GM12878 (cell line): ENCODE results near the gene ANKRD6.

Experiments
- CTCF ChIP-seq, 3 experiments: IDR thresholded peaks in 2 of 3; conservative IDR thresholded peaks in 1 of 3; 2 replicates each; pipeline ENCODE4 v1.5.1; 2011; ENCODE audit warnings: low read depth in 3 of 3, low read length in 3 of 3, mild to moderate bottlenecking in 3 of 3, control low read depth in 2 of 3, moderate library complexity in 2 of 3, inconsistent platforms in 1 of 3, mixed read lengths in 1 of 3; ENCODE audit not compliant: control insufficient read depth in 2 of 3, insufficient read depth in 1 of 3; ENCODE audit errors: extremely low read depth in 1 of 3
- EGR1 ChIP-seq, 2 experiments: IDR thresholded peaks; 1 replicate in 1 of 2; 2 replicates in 1 of 2; pipeline ENCODE4 v1.6.1; 2011 to 2012; ENCODE audit warnings: low read depth in 2 of 2, low read length in 2 of 2, borderline replicate concordance in 1 of 2, mild to moderate bottlenecking in 1 of 2, moderate library complexity in 1 of 2
- ESRRA ChIP-seq: IDR thresholded peaks from 2 replicates; pipeline ENCODE4 v1.6.1; 2012; ENCODE audit warnings: mild to moderate bottlenecking, low read length, improper control_type of control experiment
- MAX ChIP-seq: IDR thresholded peaks from 2 replicates; pipeline ENCODE4 v1.6.1; 2012; ENCODE audit warnings: low read depth, low read length, improper control_type of control experiment
- NR2C2 ChIP-seq: IDR thresholded peaks from 2 replicates; pipeline ENCODE4 v1.6.1; 2011; ENCODE audit warnings: borderline replicate concordance, low read depth; ENCODE audit not compliant: control insufficient read depth, insufficient read length
- POLR2A ChIP-seq: IDR thresholded peaks from 2 replicates; pipeline ENCODE4 v1.6.1; 2011; ENCODE audit warnings: low read depth, mild to moderate bottlenecking, low read length
- POLR2AphosphoS5 ChIP-seq: IDR thresholded peaks from 2 replicates; pipeline ENCODE4 v1.6.1; 2011; ENCODE audit warnings: mild to moderate bottlenecking, low read length, inconsistent platforms
- SIX5 ChIP-seq: IDR thresholded peaks from 2 replicates; pipeline ENCODE4 v1.6.1; 2011; ENCODE audit warnings: mild to moderate bottlenecking, low read depth, low read length, moderate library complexity; ENCODE audit not compliant: severe bottlenecking
- TAF1 ChIP-seq: IDR thresholded peaks from 2 replicates; pipeline ENCODE4 v1.6.1; 2011; ENCODE audit warnings: mild to moderate bottlenecking, low read depth, low read length, borderline replicate concordance
- TCF7 ChIP-seq: IDR thresholded peaks from 2 replicates; pipeline ENCODE4 v1.6.1; 2014; ENCODE audit warnings: antibody characterized with exemption, borderline replicate concordance
- USF2 ChIP-seq: IDR thresholded peaks from 2 replicates; pipeline ENCODE4 v1.6.1; 2011; ENCODE audit warnings: low read depth, low read length, improper control_type of control experiment, borderline replicate concordance

- TF ChIP-seq NR2C2 (no peak), POLR2AphosphoS5 (no peak), POLR2A (no peak), TAF1 (no peak), CTCF (IDR thresholded peaks at IDR 0.05 in 2 of 3, conservative IDR thresholded peaks at IDR 0.05 in 1 of 3; ENCODE audit: control insufficient read depth in 2 of 3, extremely low read depth in 1 of 3, insufficient read depth in 1 of 3, low read depth in 3 of 3, low read length in 3 of 3) (no peak), MAX (no peak), USF2 (no peak), ESRRA (no peak), EGR1 (IDR thresholded peaks at IDR 0.05; ENCODE audit: borderline replicate concordance in 1 of 2, low read depth in 2 of 2, low read length in 2 of 2) (no peak), TCF7 (no peak), SIX5 (no peak)
These were observed 106.8 kb downstream of the ANKRD6 start for GRCh38 chr6:89539779-89540178.
